Astrocyte (in vitro differentiated cells and primary cell): Measurements from ENCODE around the gene JMJD1C. TPM values are rescaled to one million over a fixed set of nuclear protein-coding genes. Genes with fewer than 3 reads are reported as not detected.

Experiments used
- DNase-seq: peaks from one replicate; pipeline ENCODE4 v3.0.0-alpha.2; 2010; ENCODE audit warnings: low read depth
- FAIRE-seq: peaks from 2 replicates; lab custom pipeline; 2011; peaks lifted over from hg19 to GRCh38; lab: Jason Lieb, UNC
- H2AFZ ChIP-seq: 2 replicates; pipeline ENCODE4 v1.6.0; 2012; ENCODE audit warnings: low read depth, low read length, inconsistent platforms
- H3K27ac ChIP-seq: 2 replicates; pipeline ENCODE4 v1.5.1; 2011; ENCODE audit warnings: low read depth, low read length, inconsistent platforms
- H3K27me3 ChIP-seq: 2 replicates; pipeline ENCODE4 v1.6.0; 2011; ENCODE audit warnings: low read length, inconsistent platforms; ENCODE audit not compliant: insufficient read depth
- H3K36me3 ChIP-seq: 2 replicates; pipeline ENCODE4 v1.5.1; 2011; ENCODE audit warnings: low read length, inconsistent platforms; ENCODE audit not compliant: insufficient read depth
- H3K4me1 ChIP-seq: 2 replicates; pipeline ENCODE4 v1.5.1; 2011; ENCODE audit warnings: low read length, inconsistent platforms; ENCODE audit not compliant: insufficient read depth
- H3K4me2 ChIP-seq: 2 replicates; pipeline ENCODE4 v1.6.0; 2012; ENCODE audit warnings: low read length, inconsistent platforms
- H3K4me3 ChIP-seq: 2 replicates; pipeline ENCODE4 v1.5.1; 2011; ENCODE audit warnings: low read depth, mild to moderate bottlenecking, low read length, inconsistent platforms; ENCODE audit not compliant: insufficient read depth
- H3K79me2 ChIP-seq: 2 replicates; pipeline ENCODE4 v1.6.0; 2012; ENCODE audit warnings: mild to moderate bottlenecking, low read length, inconsistent platforms; ENCODE audit not compliant: insufficient read depth
- H3K9ac ChIP-seq: 2 replicates; pipeline ENCODE4 v1.6.0; 2012; ENCODE audit warnings: mild to moderate bottlenecking, low read length, inconsistent platforms
- H3K9me3 ChIP-seq: 2 replicates; pipeline ENCODE4 v1.5.1; 2012; ENCODE audit warnings: low read depth, mild to moderate bottlenecking, low read length, inconsistent platforms; ENCODE audit not compliant: insufficient read depth
- H4K20me1 ChIP-seq: 2 replicates; pipeline ENCODE4 v1.6.0; 2012; ENCODE audit warnings: low read length, inconsistent platforms; ENCODE audit not compliant: insufficient read depth
- H3K27ac Mint-ChIP-seq: one replicate; pipeline ENCODE4 v1.8.0; 2021; ENCODE audit warnings: mild to moderate bottlenecking, mixed read lengths; ENCODE audit not compliant: unreplicated experiment
- H3K27me3 Mint-ChIP-seq: one replicate; pipeline ENCODE4 v1.8.0; 2021; ENCODE audit warnings: low read depth, mixed read lengths; ENCODE audit not compliant: unreplicated experiment
- H3K36me3 Mint-ChIP-seq: one replicate; pipeline ENCODE4 v1.8.0; 2021; ENCODE audit warnings: low read depth, mixed read lengths; ENCODE audit not compliant: unreplicated experiment
- H3K4me1 Mint-ChIP-seq: one replicate; pipeline ENCODE4 v1.8.0; 2021; ENCODE audit warnings: low read depth, mixed read lengths; ENCODE audit not compliant: unreplicated experiment
- H3K4me3 Mint-ChIP-seq: one replicate; pipeline ENCODE4 v1.8.0; 2021; ENCODE audit warnings: mild to moderate bottlenecking, moderate library complexity, mixed read lengths; ENCODE audit not compliant: unreplicated experiment
- H3K9me3 Mint-ChIP-seq: one replicate; pipeline ENCODE4 v1.8.0; 2021; ENCODE audit warnings: mild to moderate bottlenecking, mixed read lengths; ENCODE audit not compliant: unreplicated experiment
- EZH2 ChIP-seq: IDR thresholded peaks from 2 replicates; pipeline ENCODE4 v1.6.1; 2012; ENCODE audit warnings: mild to moderate bottlenecking, low read length, inconsistent platforms; ENCODE audit not compliant: insufficient read depth
- total RNA-seq: library from RNA; stranded (reverse); gene quantifications from 2 replicates; pipeline ENCODE4 v1.2.1, GENCODE V29; 2021
- TF ChIP-seq, protein P1 (sequence below): IDR thresholded peaks from 2 replicates; pipeline ENCODE4 v1.5.1; 2011; ENCODE audit warnings: low read depth, mild to moderate bottlenecking, inconsistent platforms, low read length, moderate library complexity; ENCODE audit not compliant: insufficient read depth

Gene JMJD1C
- total RNA-seq, 1 donor from 2014 or later = 61.0 TPM

DNA sequence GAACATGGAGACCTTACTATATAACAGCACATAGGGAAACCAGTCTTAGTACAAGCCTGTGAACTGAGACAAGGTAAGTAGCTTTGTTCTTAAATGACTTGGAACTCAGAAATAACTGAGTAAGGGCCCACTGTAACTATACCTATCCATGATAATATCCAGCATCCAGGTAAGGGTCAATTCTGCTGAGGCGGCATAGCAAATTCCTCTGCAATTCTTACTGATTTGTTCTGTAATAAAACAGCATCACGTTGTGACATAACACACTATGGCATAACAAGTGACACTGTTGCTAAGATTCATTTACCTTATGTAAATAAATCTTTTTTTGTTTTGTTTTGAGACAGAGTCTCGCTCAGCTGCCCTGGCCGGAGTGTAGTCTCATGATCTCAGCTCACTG is 97.4 kb downstream of the JMJD1C start:
- no peaks in the 10 kb centered on the region for H3K9me3 Mint-ChIP-seq
- no peak overlapping the region for H3K27ac Mint-ChIP-seq
- H3K27ac ChIP-seq = no peak overlapping the region
- no peaks in the 10 kb centered on the region for H3K36me3 ChIP-seq
- H3K36me3 Mint-ChIP-seq = no peaks in the 10 kb centered on the region
- H2AFZ ChIP-seq = no peak overlapping the region
- FAIRE-seq (no peak), DNase-seq (no peak)
- H4K20me1 ChIP-seq = peaks cover 22% of the 10 kb centered on the region
- peaks cover 51% of the 10 kb centered on the region for H3K79me2 ChIP-seq
- H3K4me3 ChIP-seq = no peak overlapping the region
- H3K27me3 ChIP-seq = no peaks in the 10 kb centered on the region
- no peak overlapping the region for H3K9ac ChIP-seq
- peaks cover 12% of the 10 kb centered on the region for H3K4me1 ChIP-seq
- no peaks in the 10 kb centered on the region for H3K27me3 Mint-ChIP-seq
- H3K9me3 ChIP-seq = no peaks in the 10 kb centered on the region
- H3K4me1 Mint-ChIP-seq = peaks cover 3% of the 10 kb centered on the region
- TF ChIP-seq, protein P1, sequence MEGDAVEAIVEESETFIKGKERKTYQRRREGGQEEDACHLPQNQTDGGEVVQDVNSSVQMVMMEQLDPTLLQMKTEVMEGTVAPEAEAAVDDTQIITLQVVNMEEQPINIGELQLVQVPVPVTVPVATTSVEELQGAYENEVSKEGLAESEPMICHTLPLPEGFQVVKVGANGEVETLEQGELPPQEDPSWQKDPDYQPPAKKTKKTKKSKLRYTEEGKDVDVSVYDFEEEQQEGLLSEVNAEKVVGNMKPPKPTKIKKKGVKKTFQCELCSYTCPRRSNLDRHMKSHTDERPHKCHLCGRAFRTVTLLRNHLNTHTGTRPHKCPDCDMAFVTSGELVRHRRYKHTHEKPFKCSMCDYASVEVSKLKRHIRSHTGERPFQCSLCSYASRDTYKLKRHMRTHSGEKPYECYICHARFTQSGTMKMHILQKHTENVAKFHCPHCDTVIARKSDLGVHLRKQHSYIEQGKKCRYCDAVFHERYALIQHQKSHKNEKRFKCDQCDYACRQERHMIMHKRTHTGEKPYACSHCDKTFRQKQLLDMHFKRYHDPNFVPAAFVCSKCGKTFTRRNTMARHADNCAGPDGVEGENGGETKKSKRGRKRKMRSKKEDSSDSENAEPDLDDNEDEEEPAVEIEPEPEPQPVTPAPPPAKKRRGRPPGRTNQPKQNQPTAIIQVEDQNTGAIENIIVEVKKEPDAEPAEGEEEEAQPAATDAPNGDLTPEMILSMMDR = no peak
- TF ChIP-seq EZH2 = no peak
- H3K4me2 ChIP-seq = no peak overlapping the region
- H3K4me3 Mint-ChIP-seq = no peak overlapping the region

DNA sequence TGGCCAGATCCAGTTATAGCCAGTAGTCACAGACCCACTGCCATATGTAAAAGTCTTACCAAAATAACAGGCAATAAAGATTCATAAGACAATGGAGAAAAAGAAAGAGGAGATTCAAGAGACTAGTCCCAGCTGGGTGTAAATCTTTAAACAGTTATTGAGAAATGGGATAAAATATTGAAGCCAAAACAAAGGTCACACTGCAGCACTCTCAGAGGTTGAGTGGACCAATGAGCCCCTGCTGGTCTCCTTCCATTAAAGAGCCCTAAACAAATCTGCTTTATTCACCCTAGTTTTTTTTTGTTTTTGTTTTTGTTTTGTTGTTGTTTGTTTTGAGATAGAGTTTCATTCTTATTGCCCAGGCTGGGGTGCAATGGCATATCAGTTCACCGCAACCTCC is 98.8 kb downstream of the JMJD1C start:
- H3K4me2 ChIP-seq = no peak overlapping the region
- H3K79me2 ChIP-seq = peaks cover 47% of the 10 kb centered on the region
- peaks cover 18% of the 10 kb centered on the region for H4K20me1 ChIP-seq
- H3K27me3 Mint-ChIP-seq = no peaks in the 10 kb centered on the region
- H3K9me3 ChIP-seq = no peaks in the 10 kb centered on the region
- FAIRE-seq = no peak
- no peak overlapping the region for H3K4me3 Mint-ChIP-seq
- TF ChIP-seq, protein P1 = no peak
- TF ChIP-seq EZH2 = no peak
- H3K27ac ChIP-seq = no peak overlapping the region
- H3K9ac ChIP-seq = no peak overlapping the region
- peaks cover 3% of the 10 kb centered on the region for H3K4me1 Mint-ChIP-seq
- H3K36me3 ChIP-seq = no peaks in the 10 kb centered on the region
- H2AFZ ChIP-seq = no peak overlapping the region
- no peak overlapping the region for H3K27ac Mint-ChIP-seq
- no peaks in the 10 kb centered on the region for H3K27me3 ChIP-seq
- peaks cover 12% of the 10 kb centered on the region for H3K4me1 ChIP-seq
- no peaks in the 10 kb centered on the region for H3K36me3 Mint-ChIP-seq
- H3K9me3 Mint-ChIP-seq = no peaks in the 10 kb centered on the region
- no peak overlapping the region for H3K4me3 ChIP-seq
- DNase-seq = no peak

DNA sequence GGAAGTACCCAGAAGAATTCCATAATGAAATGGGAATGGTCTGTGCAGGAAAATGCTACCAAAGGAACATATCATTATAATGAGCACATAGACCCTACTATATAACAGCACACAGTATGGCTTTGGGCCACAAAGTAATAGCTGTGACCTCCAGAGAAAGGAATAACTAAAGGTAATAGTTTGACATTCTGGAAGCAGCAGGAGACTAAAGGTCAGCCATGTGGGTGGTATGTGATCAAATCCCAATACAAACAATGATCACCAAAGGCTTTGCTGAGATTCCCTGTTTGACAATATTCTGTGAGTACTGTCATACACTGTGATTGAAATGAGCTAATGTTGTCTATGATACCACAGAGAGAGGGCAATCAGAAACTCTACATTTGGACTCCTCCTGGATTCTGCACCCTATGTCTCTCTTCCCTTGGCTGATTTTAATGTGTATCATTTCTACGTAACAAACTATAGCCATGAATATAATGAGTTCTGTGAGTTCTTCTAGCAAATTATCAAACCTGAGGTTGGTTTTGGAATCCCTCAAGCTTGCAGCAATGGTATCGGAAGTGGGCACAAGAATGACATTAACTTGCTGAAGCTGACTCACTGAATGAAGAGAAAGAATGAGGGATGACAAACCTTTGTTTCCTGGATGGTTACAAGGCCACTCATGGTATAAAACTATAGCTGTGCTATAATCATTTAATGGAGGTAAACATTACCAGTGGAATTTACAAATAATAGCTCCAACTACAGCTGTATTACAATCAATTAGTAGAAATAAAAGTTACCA is 99.6 kb downstream of the JMJD1C start:
- H3K27me3 ChIP-seq = no peaks in the 10 kb centered on the region
- no peak overlapping the region for H3K9ac ChIP-seq
- peak; percentile 57 for DNase-seq
- TF ChIP-seq, protein P1 = no peak
- TF ChIP-seq EZH2 = no peak
- peaks cover 12% of the 10 kb centered on the region for H3K4me1 ChIP-seq
- peak; percentile 45 for FAIRE-seq
- Mint-ChIP-seq H3K27me3 (no peaks in the 10 kb centered on the region), H3K27ac (no peak overlapping the region), H3K36me3 (no peaks in the 10 kb centered on the region), H3K9me3 (no peaks in the 10 kb centered on the region), H3K4me3 (no peak overlapping the region), H3K4me1 (peaks cover 3% of the 10 kb centered on the region)
- peak overlapping the region; percentile 3 for H3K4me2 ChIP-seq
- no peak overlapping the region for H3K27ac ChIP-seq
- H3K79me2 ChIP-seq = peaks cover 47% of the 10 kb centered on the region
- no peak overlapping the region for H2AFZ ChIP-seq
- peaks cover 18% of the 10 kb centered on the region for H4K20me1 ChIP-seq
- no peaks in the 10 kb centered on the region for H3K9me3 ChIP-seq
- H3K36me3 ChIP-seq = no peaks in the 10 kb centered on the region
- H3K4me3 ChIP-seq = no peak overlapping the region
